ENCODE data around the gene WDTC1. TPM values are rescaled to one million over a fixed set of nuclear protein-coding genes. Genes with fewer than 3 reads are reported as not detected.
A peak's percentile ranks its signal among the peaks of the same experiment; 100 is the strongest.

The WDTC1 gene
- total and polyA plus RNA-seq, 2 of the 8 experiments (the other 6 are each of a cell fraction or from before 2014, with no cell fraction given), result 7.5 to 18.7 TPM

DNA sequence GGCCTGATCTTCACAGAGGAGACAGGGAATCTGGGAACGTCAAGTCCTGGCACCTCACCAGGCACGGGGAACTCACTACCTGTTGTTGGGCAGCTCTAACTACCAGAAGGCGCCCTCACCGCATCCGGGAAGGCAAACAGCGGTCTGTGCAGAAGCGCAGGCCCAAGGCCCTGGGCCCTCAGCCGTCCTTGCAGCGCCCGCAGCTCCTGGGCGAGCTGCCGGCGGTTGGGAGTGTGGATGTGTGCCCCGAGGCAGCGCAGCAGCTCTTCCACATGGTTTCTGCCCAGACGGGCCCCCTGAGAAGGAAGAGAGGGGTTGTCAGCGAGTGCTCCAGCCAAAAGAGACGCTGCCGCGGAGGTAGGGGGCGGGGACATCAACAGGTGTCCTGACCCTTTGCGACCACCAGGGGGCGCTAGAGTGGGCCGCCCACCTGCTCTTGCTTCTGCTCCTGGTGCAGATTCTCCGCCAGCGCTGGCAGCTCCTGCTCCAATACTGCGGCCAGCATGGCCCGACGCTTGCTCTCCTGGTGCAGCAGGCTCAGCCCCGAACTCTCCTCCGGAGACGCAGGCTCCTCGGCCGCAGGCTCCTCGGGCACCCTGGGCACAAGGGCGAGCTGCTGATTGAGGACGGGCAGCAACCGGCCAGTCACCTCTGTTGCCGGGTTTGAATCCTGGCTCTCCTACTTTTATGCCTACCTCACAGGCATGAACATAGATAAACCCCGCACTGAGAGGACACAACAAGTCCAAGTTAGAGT is 123.0 kb downstream of the WDTC1 start:
- Histone ChIP-seq H3K36me3 (ENCODE audit: control insufficient read depth in 2 of 4, insufficient read depth in 4 of 4, low read length in 3 of 4) (no peaks in the 10 kb centered on the region), H4K91ac (replicated peaks; ENCODE audit: insufficient read length, low read length) (peak overlapping the region; percentile 0), H3K4me2 (ENCODE audit: insufficient read depth in 1 of 2, low read depth in 2 of 2, low read length in 2 of 2) (peak overlapping the region in 1 of 2 experiments; percentile 62; a peak in 3 of 4 replicates), H3K9me3 (ENCODE audit: insufficient read depth in 2 of 2, low read depth in 1 of 2, low read length in 1 of 2) (no peaks in the 10 kb centered on the region), H3K18ac (ENCODE audit: extremely low read depth, low read length) (peak overlapping the region; percentile 51; the same call in 1 of the 2 replicates), H3K23ac (ENCODE audit: insufficient read length) (no peak overlapping the region), H3K56ac (replicated peaks; ENCODE audit: insufficient read length, low read depth, low read length) (no peak overlapping the region), H3K4me1 (replicated peaks in 1 of 4; ENCODE audit: control insufficient read depth in 3 of 4, insufficient read depth in 4 of 4, low read length in 3 of 4) (peaks cover 0 to 14% (median 7%) of the 10 kb centered on the region in 4 experiments; a peak in 6 of 7 replicates), H3K4ac (replicated peaks; ENCODE audit: insufficient read length, low read depth, low read length) (no peak overlapping the region), H2BK15ac (ENCODE audit: low read length) (no peak overlapping the region), H2AFZ (ENCODE audit: low read length) (no peak overlapping the region), H2AK5ac (ENCODE audit: low read depth, low read length) (no peak overlapping the region), H3K27me3 (replicated peaks in 1 of 4; ENCODE audit: control insufficient read depth in 3 of 4, extremely low read depth in 1 of 4, insufficient read depth in 3 of 4, low read length in 3 of 4) (peaks cover 12 to 47% (median 36%) of the 10 kb centered on the region in 4 experiments), H2BK20ac (ENCODE audit: low read length) (no peak overlapping the region; the same call in 1 of the 2 replicates), H3K79me1 (ENCODE audit: low read depth, low read length) (no peaks in the 10 kb centered on the region), H3K14ac (ENCODE audit: insufficient read length) (no peak overlapping the region), H4K5ac (ENCODE audit: insufficient read length, low read depth, low read length) (no peak overlapping the region), H2BK120ac (replicated peaks; ENCODE audit: low read depth, low read length) (no peak overlapping the region), H2BK5ac (ENCODE audit: low read depth, low read length) (no peak overlapping the region), H4K8ac (ENCODE audit: extremely low read depth, insufficient read depth, low read length) (no peak overlapping the region), H3K27ac (ENCODE audit: low read depth, low read length) (no peak overlapping the region), H4K20me1 (replicated peaks in 1 of 2; ENCODE audit: control insufficient read depth in 1 of 2, insufficient read depth in 2 of 2, low read length in 2 of 2) (peaks cover 0 to 12% of the 10 kb centered on the region in 2 experiments), H3K23me2 (ENCODE audit: low read depth, low read length) (peaks cover 14% of the 10 kb centered on the region), H2BK12ac (ENCODE audit: low read depth, low read length) (peak overlapping the region; percentile 84; the same call in 1 of the 2 replicates), H3K4me3 (ENCODE audit: extremely low read depth in 1 of 4, insufficient read depth in 2 of 4, low read depth in 3 of 4, low read length in 4 of 4) (peak overlapping the region in 3 of 4 experiments; percentile 13 to 34 (median 28); a peak in 4 of 8 replicates), H3K9ac (replicated peaks in 1 of 4; ENCODE audit: extremely low read depth in 1 of 4, low read depth in 3 of 4, low read length in 3 of 4) (no peak overlapping the region), H3K79me2 (ENCODE audit: control insufficient read depth in 1 of 2, insufficient read depth in 2 of 2, low read length in 2 of 2) (no peaks in the 10 kb centered on the region)
- DNase-seq (ENCODE audit: low read depth in 1 of 2, low spot score in 2 of 2), result peak; percentile 73 to 94
- ChIA-PET POLR2A (ENCODE audit: partially characterized antibody) (interaction anchor here (0.8 to 10.9 kb wide), 14 partner anchors 4 to 247 kb away, joined by 3 to 101 read pairs (median 5); partner anchors contain the start of genes AHDC1 and MAP3K6), CTCF (ENCODE audit: partially characterized antibody) (interaction anchor here (0.6 to 28.8 kb wide), 38 partner anchors 8 to 320 kb away, joined by 3 to 625 read pairs (median 4); partner anchors contain the start of genes CD164L2, FCN3, GPR3 and MAP3K6)
- 26% methylated on average over 39 of the region's 40 CpGs; no CpG with 5 or more reads in 1 of the 2 experiments for WGBS, 2 experiments (ENCODE audit: extremely low coverage in 1 of 2, insufficient coverage in 1 of 2, insufficient read length in 1 of 2, insufficient replicate concordance in 2 of 2, low coverage in 1 of 2, low lambda C conversion rate in 2 of 2, missing lambda C conversion rate in 1 of 2)
- FAIRE-seq, result no peak
- TF ChIP-seq TAF7 (optimal IDR thresholded peaks at IDR 0.05; ENCODE audit: borderline replicate concordance, low read depth, low read length) (no peak), JUND (IDR thresholded peaks at IDR 0.05; ENCODE audit: low read length) (no peak), GABPA (IDR thresholded peaks at IDR 0.05; ENCODE audit: borderline replicate concordance, insufficient read depth, low read length) (peak; percentile 58; the same call in 1 of the 2 replicates), TBP (IDR thresholded peaks at IDR 0.05; ENCODE audit: low read depth, low read length) (peak; percentile 62; the same call in 1 of the 2 replicates), RAD21 (IDR thresholded peaks at IDR 0.05 in 1 of 2, conservative IDR thresholded peaks at IDR 0.05 in 1 of 2; ENCODE audit: low read depth in 2 of 2, low read length in 2 of 2) (peak; percentile 60 to 71), GTF2F1 (IDR thresholded peaks at IDR 0.05; ENCODE audit: borderline replicate concordance, low read depth, low read length) (no peak), SAP30 (IDR thresholded peaks at IDR 0.05; ENCODE audit: insufficient read depth, insufficient replicate concordance, low read length) (no peak), TCF12 (IDR thresholded peaks at IDR 0.05; ENCODE audit: low read depth, low read length) (peak; percentile 91; the same call in 1 of the 2 replicates)
- TF ChIP-seq, protein P1, sequence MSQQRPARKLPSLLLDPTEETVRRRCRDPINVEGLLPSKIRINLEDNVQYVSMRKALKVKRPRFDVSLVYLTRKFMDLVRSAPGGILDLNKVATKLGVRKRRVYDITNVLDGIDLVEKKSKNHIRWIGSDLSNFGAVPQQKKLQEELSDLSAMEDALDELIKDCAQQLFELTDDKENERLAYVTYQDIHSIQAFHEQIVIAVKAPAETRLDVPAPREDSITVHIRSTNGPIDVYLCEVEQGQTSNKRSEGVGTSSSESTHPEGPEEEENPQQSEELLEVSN (IDR thresholded peaks at IDR 0.05), result peak; percentile 58
